Measurements from ENCODE around the gene WBP1.

Gene WBP1

DNA sequence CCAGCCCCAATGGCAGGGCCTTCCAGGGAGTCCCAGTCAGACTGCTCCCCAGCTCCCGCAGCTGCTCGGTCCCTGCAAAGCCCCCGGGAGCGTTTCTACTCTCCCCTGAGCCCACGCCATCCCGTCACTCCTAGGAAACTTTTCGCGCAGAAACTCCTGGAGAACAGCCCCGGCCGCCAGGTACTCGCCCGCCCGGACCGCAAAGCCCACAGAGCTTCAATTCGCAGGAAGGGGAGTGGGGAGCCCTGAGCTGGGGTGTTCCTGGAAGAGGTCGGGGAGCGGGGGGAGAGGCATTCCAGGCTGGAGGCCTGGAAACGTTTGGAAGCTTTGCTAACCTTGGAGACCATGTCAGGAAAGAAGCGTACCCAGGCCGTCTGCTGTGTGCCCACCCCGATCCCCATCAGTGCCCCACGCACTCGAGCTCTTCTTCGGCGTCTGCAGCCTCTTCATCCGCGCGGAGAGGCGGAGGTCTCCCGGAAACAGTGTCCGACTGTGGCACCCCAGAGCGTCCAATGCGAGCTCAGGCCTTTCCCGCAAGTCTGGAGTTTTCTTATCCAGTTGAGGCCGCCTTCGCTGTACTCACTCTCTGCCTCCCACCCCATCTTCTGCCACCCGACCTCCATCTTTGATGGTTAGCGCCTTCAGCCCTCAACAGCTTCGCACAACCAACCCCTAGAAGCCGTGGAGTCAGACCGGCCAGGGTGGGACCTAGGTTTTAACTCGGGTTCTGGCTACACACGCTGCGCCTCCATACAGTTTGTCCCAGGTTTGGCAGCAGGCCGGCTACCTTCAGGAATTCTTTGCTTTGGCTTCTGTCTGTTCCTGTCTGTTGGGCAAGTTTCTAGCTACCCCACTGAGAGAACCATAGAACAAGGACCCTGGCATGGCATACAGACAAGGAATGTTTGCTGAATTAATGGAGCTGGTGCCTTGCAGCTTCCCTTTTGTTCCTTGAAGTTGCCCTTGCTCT, 45.6 kb downstream of the WBP1 start:
- no peak for DNase-seq

DNA sequence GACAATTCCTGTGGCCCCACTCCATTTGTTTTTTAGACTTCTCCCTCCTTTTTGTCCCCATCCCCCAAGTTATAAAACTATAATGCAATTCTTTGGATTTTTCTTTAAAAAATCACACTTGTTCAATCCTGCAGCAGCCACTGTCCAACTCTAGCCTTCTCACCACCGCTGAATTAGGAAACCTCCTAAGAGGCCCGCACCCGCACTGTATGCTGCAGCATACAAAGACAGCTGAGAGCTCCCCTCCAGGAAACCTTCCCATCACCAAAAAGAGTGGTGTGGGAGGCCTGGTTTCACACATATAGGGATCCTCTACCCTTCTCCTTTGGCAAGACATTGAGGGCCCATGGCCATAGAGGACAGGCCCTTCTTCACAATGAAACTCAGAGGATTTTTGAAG, 46.4 kb downstream of the WBP1 start:
- DNase-seq, result no peak

DNA sequence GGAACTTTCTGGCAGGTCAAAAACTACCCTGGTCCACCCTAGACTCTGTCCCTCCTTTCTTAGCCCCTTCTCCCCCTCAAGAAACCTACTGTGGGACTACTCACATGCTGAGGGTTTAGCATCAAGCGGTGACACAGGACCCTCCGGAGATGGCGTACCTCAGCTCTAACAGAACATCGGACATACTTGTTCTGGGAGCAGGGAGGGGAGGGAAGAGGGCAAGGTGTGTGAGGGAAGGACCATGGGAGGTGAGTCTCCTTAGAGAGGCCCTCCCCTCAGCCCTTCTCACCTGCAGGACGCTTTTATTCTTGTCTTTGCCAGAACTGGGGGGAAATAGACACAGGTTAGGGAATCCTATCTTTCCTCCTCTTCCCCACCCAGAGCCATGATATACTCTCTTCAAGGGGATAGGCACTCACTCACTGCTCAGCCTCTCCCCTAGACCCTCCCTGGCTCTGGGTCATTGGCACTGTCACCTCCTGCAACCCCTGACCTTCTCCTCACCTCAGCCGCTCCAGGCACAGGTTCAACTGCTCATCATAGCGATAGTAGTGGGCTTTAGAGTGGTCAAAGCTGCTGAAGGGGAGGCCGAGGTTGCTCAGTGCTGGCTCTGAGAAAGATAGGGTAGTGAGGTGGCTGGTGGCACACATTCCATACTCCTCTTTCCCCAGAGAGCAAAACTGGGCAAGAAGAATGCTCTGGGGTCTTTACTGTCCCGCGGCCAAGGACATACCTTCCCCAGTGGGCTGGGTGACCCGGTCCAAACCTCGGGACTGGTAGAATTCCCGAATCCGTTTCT, 47.4 kb downstream of the WBP1 start:
- no peak for DNase-seq

DNA sequence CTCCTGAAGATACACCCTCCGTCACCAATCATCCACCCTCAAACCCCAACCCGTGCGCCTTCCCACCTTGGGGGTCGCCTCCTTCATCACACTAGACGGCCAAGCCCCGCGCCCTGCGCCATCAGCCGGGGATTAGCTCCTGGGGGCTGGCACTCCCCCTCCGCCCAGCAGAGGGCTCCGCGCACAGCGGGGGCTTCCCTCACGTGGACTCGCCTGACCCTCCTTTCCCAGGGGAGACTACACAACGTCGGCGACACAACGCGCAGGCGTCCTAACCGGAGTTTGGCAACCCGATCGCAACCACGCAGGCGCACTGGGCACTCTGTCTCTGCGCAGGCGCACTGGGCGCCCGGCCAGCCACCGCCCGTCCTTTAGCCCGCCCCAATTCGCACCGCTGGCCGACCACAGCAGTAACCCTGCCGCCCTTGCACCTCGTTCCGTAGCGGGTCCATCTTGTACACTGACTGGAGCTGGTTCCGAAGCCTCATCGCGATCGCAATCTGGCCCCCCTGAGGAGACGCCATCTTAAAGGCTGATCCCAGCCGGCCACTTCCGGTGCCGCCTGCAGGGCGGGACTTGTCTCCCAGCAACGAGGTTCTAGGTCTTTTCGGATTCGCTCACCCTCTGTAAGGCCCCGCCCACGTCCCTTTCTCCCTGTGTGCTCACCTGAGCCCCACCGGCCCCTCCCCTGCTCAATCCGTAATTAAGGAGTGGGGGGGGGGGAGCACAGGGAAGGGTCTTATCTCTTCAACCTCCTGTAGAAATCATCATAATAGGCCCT, 49.1 kb downstream of the WBP1 start, which contains the start of gene PCGF1:
PCGF1 (minus strand) TSS at position 551 of the 781 bp plus-strand sequence; CDS start at position 524, 27 bp downstream.
- peak; percentile 94 for DNase-seq

DNA sequence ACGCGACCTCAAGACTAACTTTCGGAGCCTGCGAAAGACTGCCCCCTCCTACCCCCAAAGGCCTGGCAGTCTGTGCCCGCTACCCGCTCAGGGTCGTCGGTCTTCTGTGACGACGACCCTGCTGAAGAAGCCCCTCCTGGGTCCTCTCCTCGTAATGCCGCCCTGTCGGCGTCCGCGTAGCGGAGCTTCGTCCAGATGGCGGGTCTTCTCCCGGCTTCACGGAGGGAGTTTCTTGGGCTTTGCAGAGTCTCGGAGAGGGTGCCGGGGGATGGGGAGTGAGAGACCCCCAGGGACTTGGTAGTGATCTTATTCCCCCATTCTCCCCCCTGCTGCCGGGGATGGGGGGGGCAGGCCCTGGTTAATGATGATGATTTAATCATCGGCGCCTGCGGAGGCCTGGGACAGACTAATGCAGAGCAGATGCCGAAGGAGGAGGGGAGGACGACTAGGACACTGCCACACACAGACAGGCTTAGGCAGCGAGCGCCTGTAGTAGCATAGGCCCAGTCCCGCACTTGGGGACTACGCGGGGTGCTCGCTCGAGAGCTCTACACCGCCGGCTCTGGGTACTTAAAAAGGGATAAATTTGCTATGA, 49.8 kb downstream of the WBP1 start:
- DNase-seq, result peak; percentile 26

DNA sequence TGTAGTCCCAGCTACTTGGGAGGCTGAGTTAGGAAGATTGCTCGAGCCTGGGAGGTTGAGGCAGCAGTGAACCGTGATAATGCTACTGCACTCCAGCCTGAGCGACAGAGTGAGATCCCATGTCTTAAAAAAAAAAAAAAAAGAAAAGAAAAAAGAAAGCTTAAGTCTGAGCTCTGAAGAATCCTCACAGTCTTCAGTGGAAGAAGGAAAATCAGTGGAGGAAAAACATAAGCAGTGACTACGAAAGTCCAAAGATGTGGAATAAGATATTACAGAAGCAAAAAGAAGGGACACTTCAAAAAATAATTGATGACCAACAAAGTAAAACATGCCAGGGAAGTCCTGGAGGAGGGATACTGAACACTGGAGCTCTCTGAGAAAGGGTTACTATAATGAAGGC, 52.0 kb downstream of the WBP1 start:
- no peak for DNase-seq
